RWPE2 (cell line): ENCODE measurements around the gene LYRM1.
"Not testable (repeated sequence)": the region's sequence is repeated elsewhere in the genome, so short reads cannot be mapped to it uniquely, and the experiment has no call there.

ENCODE experiments used
- ATAC-seq: fragments of 200-7000 bp; cut with Tn5 transposase; 3 replicates; pipeline ENCODE4 v1.9.1; 2021; ENCODE audit warnings: low read depth
- DNase-seq: peaks from one replicate; pipeline ENCODE4 v3.0.0-alpha.2; 2020; ENCODE audit warnings: low spot score
- H3K27ac ChIP-seq: fragments of 450-650 bp; 2 replicates; pipeline ENCODE4 v1.5.1; 2017; ENCODE audit warnings: mild to moderate bottlenecking; ENCODE audit not compliant: poor library complexity, severe bottlenecking
- H3K27me3 ChIP-seq: fragments of 250-450 bp; sonication (Bioruptor Pico); 2 replicates; pipeline ENCODE4 v1.5.1; 2021; ENCODE audit warnings: mild to moderate bottlenecking, moderate library complexity; ENCODE audit not compliant: insufficient read depth, poor library complexity, severe bottlenecking
- H3K36me3 ChIP-seq: fragments of 250-450 bp; sonication (Bioruptor Pico); 2 replicates; pipeline ENCODE4 v1.5.1; 2020; ENCODE audit warnings: low read depth, mild to moderate bottlenecking, moderate library complexity
- H3K4me1 ChIP-seq: fragments of 250-450 bp; sonication (Bioruptor Pico); 2 replicates; pipeline ENCODE4 v1.5.1; 2021; ENCODE audit warnings: mild to moderate bottlenecking, moderate library complexity; ENCODE audit not compliant: insufficient read depth, poor library complexity, severe bottlenecking
- H3K4me3 ChIP-seq: fragments of 250-450 bp; sonication (Bioruptor Pico); 2 replicates; pipeline ENCODE4 v1.5.1; 2021; ENCODE audit warnings: mild to moderate bottlenecking, moderate library complexity; ENCODE audit not compliant: severe bottlenecking
- H3K9me3 ChIP-seq: fragments of 250-450 bp; sonication (Bioruptor Pico); 2 replicates; pipeline ENCODE4 v1.5.1; 2021; ENCODE audit warnings: mild to moderate bottlenecking, moderate library complexity; ENCODE audit not compliant: severe bottlenecking
- TF ChIP-seq, protein P1 (sequence below): fragments of 450-650 bp; IDR thresholded peaks from one replicate; pipeline ENCODE4 v1.5.1; 2017; ENCODE audit warnings: mild to moderate bottlenecking, moderate library complexity; ENCODE audit not compliant: poor library complexity, severe bottlenecking

LYRM1 gene

DNA sequence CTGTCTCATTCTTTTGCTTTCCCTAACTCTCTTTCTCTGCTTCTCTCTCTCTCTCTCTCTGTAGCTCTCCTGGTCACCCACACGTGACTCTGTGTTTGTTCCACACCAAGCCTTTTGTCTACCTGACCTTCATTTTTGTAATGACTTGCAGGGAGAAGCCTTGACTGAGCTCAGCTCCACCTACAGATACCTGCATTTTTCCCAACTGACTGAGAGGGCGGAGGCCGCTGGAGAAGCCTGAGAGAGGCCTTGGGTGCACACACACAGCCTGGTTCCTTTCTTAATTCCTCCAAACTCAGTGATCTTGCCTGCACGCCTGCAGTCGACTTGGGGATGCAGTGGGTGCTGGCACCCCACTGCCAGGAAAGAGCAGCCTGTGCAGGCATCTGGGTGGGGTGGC, 68.8 kb downstream of the LYRM1 start:
- DNase-seq (no peak), ATAC-seq (no peak)
- Histone ChIP-seq H3K27ac (no peak overlapping the region), H3K27me3 (no peaks in the 10 kb centered on the region), H3K36me3 (no peaks in the 10 kb centered on the region), H3K4me1 (no peaks in the 10 kb centered on the region), H3K9me3 (no peaks in the 10 kb centered on the region), H3K4me3 (no peak overlapping the region)
- TF ChIP-seq, protein P1, sequence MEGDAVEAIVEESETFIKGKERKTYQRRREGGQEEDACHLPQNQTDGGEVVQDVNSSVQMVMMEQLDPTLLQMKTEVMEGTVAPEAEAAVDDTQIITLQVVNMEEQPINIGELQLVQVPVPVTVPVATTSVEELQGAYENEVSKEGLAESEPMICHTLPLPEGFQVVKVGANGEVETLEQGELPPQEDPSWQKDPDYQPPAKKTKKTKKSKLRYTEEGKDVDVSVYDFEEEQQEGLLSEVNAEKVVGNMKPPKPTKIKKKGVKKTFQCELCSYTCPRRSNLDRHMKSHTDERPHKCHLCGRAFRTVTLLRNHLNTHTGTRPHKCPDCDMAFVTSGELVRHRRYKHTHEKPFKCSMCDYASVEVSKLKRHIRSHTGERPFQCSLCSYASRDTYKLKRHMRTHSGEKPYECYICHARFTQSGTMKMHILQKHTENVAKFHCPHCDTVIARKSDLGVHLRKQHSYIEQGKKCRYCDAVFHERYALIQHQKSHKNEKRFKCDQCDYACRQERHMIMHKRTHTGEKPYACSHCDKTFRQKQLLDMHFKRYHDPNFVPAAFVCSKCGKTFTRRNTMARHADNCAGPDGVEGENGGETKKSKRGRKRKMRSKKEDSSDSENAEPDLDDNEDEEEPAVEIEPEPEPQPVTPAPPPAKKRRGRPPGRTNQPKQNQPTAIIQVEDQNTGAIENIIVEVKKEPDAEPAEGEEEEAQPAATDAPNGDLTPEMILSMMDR = no peak

DNA sequence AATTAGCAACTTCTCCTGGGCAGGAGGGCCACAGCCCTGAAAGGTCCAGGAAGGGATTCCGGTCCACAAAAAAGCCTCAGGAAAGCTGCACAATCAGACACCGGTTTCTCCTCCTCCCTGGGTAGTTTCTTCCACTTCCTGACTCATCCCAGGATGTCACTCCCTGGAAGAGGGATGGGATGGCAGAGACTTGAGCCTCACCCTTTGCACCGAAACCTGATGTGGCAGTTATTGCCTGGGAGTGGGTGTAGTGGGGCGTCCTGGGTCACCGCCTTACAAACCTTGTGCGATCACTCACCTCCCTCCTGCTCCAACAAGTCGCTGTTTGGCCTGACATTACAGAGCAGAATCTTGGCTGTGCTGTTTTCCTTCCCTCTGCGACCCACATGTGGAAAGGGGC, 70.8 kb downstream of the LYRM1 start:
- Histone ChIP-seq H3K9me3 (no peaks in the 10 kb centered on the region), H3K36me3 (no peaks in the 10 kb centered on the region), H3K4me1 (no peaks in the 10 kb centered on the region), H3K27ac (no peak overlapping the region), H3K4me3 (no peak overlapping the region), H3K27me3 (no peaks in the 10 kb centered on the region)
- ATAC-seq (no peak; the same call in 2 of the 3 replicates), DNase-seq (no peak)
- TF ChIP-seq, protein P1 = no peak

DNA sequence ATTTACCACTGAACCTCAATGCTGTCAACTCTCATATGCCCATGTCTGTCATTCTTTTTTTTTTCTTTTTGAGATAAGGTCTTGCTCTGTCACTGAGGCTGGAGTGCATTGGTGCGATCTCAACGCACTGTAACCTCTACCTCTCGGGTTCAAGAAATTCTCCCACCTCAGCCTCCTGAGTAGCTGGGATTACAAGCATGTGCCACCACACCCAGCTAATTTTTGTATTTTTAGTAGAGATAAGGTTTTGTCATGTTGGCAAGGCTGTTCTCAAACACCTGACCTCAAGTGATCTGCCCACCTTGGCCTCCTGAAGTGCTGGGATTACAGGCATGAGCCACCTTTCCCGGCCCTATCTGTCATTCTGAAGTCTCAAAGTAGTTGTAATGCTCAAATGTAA, 72.6 kb downstream of the LYRM1 start:
- not testable (repeated sequence) for H3K27me3 ChIP-seq, H3K4me3 ChIP-seq, H3K27ac ChIP-seq, H3K4me1 ChIP-seq, DNase-seq, ATAC-seq, H3K36me3 ChIP-seq, H3K9me3 ChIP-seq
